EH (cell line): ENCODE results near the gene RARRES1.

Experiments used
- DNase-seq: peaks from one replicate; pipeline ENCODE4 v3.0.0-alpha.2; 2015; ENCODE audit warnings: low read depth

The RARRES1 gene

GRCh38 chr3:158733656-158734055, 1.4 kb upstream of the RARRES1 start:
- no peak for DNase-seq

GRCh38 chr3:158732856-158733200, 571 bp upstream of the RARRES1 start:
- DNase-seq = no peak

- no peak for DNase-seq
These were observed 771 bp downstream of the RARRES1 start for GRCh38 chr3:158731486-158731885.

- no peak for DNase-seq
These were observed 3.4 kb downstream of the RARRES1 start for GRCh38 chr3:158728851-158729250.

- DNase-seq = no peak
These were observed 4.2 kb downstream of the RARRES1 start for GRCh38 chr3:158728061-158728377.

GRCh38 chr3:158727206-158728060, 4.8 kb downstream of the RARRES1 start:
- peak; percentile 74 for DNase-seq

GRCh38 chr3:158725348-158726011, 6.8 kb downstream of the RARRES1 start:
- peak; percentile 99 for DNase-seq

- no peak for DNase-seq
These were observed 8.3 kb downstream of the RARRES1 start for GRCh38 chr3:158723991-158724390.

- DNase-seq = no peak
These were observed 10.1 kb downstream of the RARRES1 start for GRCh38 chr3:158722108-158722507.

- DNase-seq = peak; percentile 97
These were observed 13.6 kb downstream of the RARRES1 start for GRCh38 chr3:158718490-158719170.

- no peak for DNase-seq
These were observed 14.7 kb downstream of the RARRES1 start for GRCh38 chr3:158717576-158717975.

- DNase-seq = peak; percentile 69
These were observed 19.2 kb downstream of the RARRES1 start for GRCh38 chr3:158713094-158713499.

GRCh38 chr3:158712443-158712842, 19.8 kb downstream of the RARRES1 start:
- DNase-seq = no peak

- DNase-seq = peak; percentile 92
These were observed 20.4 kb downstream of the RARRES1 start for GRCh38 chr3:158711886-158712285.

- no peak for DNase-seq
These were observed 21.7 kb downstream of the RARRES1 start for GRCh38 chr3:158710601-158711000.

- DNase-seq = peak; percentile 100
These were observed 22.6 kb downstream of the RARRES1 start for GRCh38 chr3:158709666-158710083.

- DNase-seq = no peak
These were observed 28.7 kb downstream of the RARRES1 start for GRCh38 chr3:158703566-158703965.

- peak; percentile 92 for DNase-seq
These were observed 29.3 kb downstream of the RARRES1 start for GRCh38 chr3:158702815-158703481.

- peak; percentile 80 for DNase-seq
These were observed 30.7 kb downstream of the RARRES1 start for GRCh38 chr3:158701420-158702065.

GRCh38 chr3:158700559-158700958, 31.7 kb downstream of the RARRES1 start:
- no peak for DNase-seq

- no peak for DNase-seq
These were observed 35.6 kb downstream of the RARRES1 start for GRCh38 chr3:158696618-158697017.
